Esophagus squamous epithelium (tissue), 4 donors: ENCODE results near the gene UBL4A.

ENCODE experiments used
- CTCF ChIP-seq, 6 experiments: fragments of 450-650 bp in 4 of 6; fragments of 200-600 bp in 2 of 6; sonication (generic) in 2 of 6; IDR thresholded peaks; one replicate each; pipeline ENCODE4 v1.5.1; 2016 to 2019; ENCODE audit warnings: antibody characterized with exemption in 6 of 6, mild to moderate bottlenecking in 4 of 6, moderate library complexity in 4 of 6
- POLR2A ChIP-seq, 4 donors: fragments of 450-650 bp; IDR thresholded peaks; one replicate each; pipeline ENCODE4 v1.6.1; 2017; ENCODE audit warnings: antibody characterized with exemption in 4 of 4, mild to moderate bottlenecking in 4 of 4, moderate library complexity in 3 of 4

DNA sequence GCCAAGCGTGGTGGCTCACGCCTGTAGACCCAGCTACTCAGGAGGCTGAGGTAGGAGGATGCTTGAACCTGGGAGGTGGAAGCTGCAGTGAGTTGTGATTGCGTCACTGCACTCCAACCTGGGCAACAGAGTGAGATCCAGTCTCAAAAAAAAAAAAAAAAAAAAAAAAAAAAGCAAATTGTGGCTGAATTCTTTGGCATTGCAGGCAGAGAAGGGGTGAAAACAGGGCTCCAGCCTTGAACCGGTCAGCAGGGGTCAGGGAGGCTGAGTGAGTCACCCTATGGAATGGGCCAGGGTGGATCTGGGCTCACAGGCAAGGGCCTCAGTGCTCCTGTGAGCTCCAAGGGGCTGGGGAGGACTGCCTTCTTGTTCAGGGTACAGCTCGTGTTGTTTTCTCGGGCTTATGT is 42.8 kb upstream of the UBL4A start:
- no peak for TF ChIP-seq CTCF (IDR thresholded peaks at IDR 0.05)
- TF ChIP-seq POLR2A (IDR thresholded peaks at IDR 0.05) = no peak
